Sigmoid colon (tissue), 7 donors: ENCODE results near the gene CDPF1. TPM values are rescaled to one million over a fixed set of nuclear protein-coding genes. Genes with fewer than 3 reads are reported as not detected.

Experiments
- DNase-seq: peaks from one replicate; pipeline ENCODE4 v3.0.0-alpha.2; 2019
- H3K27ac ChIP-seq, 4 donors: fragments of 200-600 bp; sonication (generic); one replicate each; pipeline ENCODE4 v1.5.1; 2016 to 2019; ENCODE audit warnings: mild to moderate bottlenecking in 1 of 4
- H3K27me3 ChIP-seq, 3 donors: fragments of 200-600 bp; sonication (generic); one replicate each; pipeline ENCODE4 v1.5.1; 2019; ENCODE audit warnings: mild to moderate bottlenecking in 1 of 3
- H3K36me3 ChIP-seq, 4 donors: fragments of 200-600 bp; sonication (generic); one replicate each; pipeline ENCODE4 v1.5.1; 2016 to 2019
- H3K4me1 ChIP-seq, 4 donors: fragments of 200-600 bp; sonication (generic); one replicate each; pipeline ENCODE4 v1.5.1; 2017 to 2019
- H3K4me3 ChIP-seq, 4 donors: fragments of 200-600 bp; sonication (generic); one replicate each; pipeline ENCODE4 v1.5.1; 2017 to 2019; ENCODE audit warnings: mild to moderate bottlenecking in 2 of 4, moderate library complexity in 1 of 4
- H3K9me3 ChIP-seq, 4 donors: fragments of 200-600 bp in 3 of 4; sonication (generic) in 3 of 4; one replicate each; pipeline versions ENCODE4 v1.5.1 to v1.6.1; 2013 to 2019
- EP300 ChIP-seq, 4 donors: sonication (generic); formaldehyde crosslinking; IDR thresholded peaks; one replicate each; pipeline ENCODE4 v1.6.1; 2017; ENCODE audit warnings: antibody characterized with exemption in 4 of 4
- POLR2A ChIP-seq, 2 donors: fragments of 450-650 bp; IDR thresholded peaks; one replicate each; pipeline ENCODE4 v1.6.1; 2016; ENCODE audit warnings: antibody characterized with exemption in 2 of 2, mild to moderate bottlenecking in 2 of 2, moderate library complexity in 2 of 2
- POLR2AphosphoS5 ChIP-seq, 4 donors: sonication (generic); formaldehyde crosslinking; IDR thresholded peaks; one replicate each; pipeline ENCODE4 v1.6.1; 2017; ENCODE audit warnings: antibody characterized with exemption in 4 of 4
- WGBS, 2 donors: extraction: QIAGEN DNeasy Blood & Tissue Kit; methylation state at CpG; one replicate each; pipeline ENCODE4 v1.1.7; 2013; 5-methylcytosine and 5-hydroxymethylcytosine counted together
- intact Hi-C: fragments of 100-400 bp; cut with DNase I; formaldehyde crosslinking; loops from one replicate; pipeline ENCODE4 v1.15.1; 2023
- polyA plus RNA-seq, 3 donors: library from polyadenylated mRNA; stranded (reverse); fragments of 200-250 nt; gene quantifications; one replicate each; pipeline ENCODE4 v1.2.3, GENCODE V29; 2013
- total RNA-seq, 4 donors: library from RNA; depleted of rRNA; stranded (reverse); fragments of >200 nt; gene quantifications; one replicate each; pipeline ENCODE4 v1.1.0, GENCODE V29; 2016
- TF ChIP-seq, protein P1 (sequence below), 4 experiments: fragments of 450-650 bp in 3 of 4; fragments of 200-600 bp in 1 of 4; IDR thresholded peaks; one replicate each; pipeline ENCODE4 v1.5.1; 2016 to 2019; ENCODE audit warnings: antibody characterized with exemption in 4 of 4, mild to moderate bottlenecking in 3 of 4, moderate library complexity in 2 of 4
- donor health status: healthy with polysubstance abuse.
- donor health status: Bipolar disorder and iron deficiency.
- donor health status: healthy.

The CDPF1 gene
- total and polyA plus RNA-seq, 7 donors = 7.9 to 18.9 (median 15.8) TPM

DNA sequence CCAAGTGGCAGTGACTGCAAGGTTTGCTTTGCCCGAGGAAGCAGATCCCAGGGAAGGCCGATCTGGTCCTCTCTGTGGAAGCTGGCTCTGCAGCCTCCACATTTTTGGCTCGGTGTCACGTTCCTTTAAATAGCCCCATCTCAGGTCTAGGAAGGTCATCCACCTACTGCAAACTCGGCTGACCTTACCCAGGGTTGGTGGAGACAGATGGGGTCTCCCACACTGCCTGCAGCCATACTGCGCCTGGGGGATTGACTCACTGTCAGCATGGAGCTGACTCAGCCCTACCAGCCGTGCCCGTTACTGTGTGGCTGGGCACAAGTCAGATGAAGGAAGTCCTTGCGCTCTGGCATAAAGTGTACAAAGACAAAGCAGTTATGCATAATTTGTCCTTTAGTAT is 16.9 kb downstream of the CDPF1 start:
- DNase-seq = peak; percentile 76
- Histone ChIP-seq H3K27ac (peak overlapping the region; percentile 54 to 66 (median 61)), H3K4me1 (peaks cover 0 to 28% (median 18%) of the 10 kb centered on the region in 4 donors), H3K9me3 (no peaks in the 10 kb centered on the region), H3K4me3 (no peak overlapping the region), H3K27me3 (no peaks in the 10 kb centered on the region), H3K36me3 (peaks cover 0 to 21% (median 0%) of the 10 kb centered on the region in 4 donors)
- peak in 1 of 4 donors; percentile 28 for TF ChIP-seq POLR2AphosphoS5 (IDR thresholded peaks at IDR 0.05)
- TF ChIP-seq POLR2A (IDR thresholded peaks at IDR 0.05) = no peak
- no peak for TF ChIP-seq EP300 (IDR thresholded peaks at IDR 0.05)
- TF ChIP-seq, protein P1, sequence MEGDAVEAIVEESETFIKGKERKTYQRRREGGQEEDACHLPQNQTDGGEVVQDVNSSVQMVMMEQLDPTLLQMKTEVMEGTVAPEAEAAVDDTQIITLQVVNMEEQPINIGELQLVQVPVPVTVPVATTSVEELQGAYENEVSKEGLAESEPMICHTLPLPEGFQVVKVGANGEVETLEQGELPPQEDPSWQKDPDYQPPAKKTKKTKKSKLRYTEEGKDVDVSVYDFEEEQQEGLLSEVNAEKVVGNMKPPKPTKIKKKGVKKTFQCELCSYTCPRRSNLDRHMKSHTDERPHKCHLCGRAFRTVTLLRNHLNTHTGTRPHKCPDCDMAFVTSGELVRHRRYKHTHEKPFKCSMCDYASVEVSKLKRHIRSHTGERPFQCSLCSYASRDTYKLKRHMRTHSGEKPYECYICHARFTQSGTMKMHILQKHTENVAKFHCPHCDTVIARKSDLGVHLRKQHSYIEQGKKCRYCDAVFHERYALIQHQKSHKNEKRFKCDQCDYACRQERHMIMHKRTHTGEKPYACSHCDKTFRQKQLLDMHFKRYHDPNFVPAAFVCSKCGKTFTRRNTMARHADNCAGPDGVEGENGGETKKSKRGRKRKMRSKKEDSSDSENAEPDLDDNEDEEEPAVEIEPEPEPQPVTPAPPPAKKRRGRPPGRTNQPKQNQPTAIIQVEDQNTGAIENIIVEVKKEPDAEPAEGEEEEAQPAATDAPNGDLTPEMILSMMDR (IDR thresholded peaks at IDR 0.05) = no peak
- WGBS, 2 donors = 66 to 84% methylated on average over 9 of the region's 9 CpGs
- intact Hi-C loops = no loop called here

DNA sequence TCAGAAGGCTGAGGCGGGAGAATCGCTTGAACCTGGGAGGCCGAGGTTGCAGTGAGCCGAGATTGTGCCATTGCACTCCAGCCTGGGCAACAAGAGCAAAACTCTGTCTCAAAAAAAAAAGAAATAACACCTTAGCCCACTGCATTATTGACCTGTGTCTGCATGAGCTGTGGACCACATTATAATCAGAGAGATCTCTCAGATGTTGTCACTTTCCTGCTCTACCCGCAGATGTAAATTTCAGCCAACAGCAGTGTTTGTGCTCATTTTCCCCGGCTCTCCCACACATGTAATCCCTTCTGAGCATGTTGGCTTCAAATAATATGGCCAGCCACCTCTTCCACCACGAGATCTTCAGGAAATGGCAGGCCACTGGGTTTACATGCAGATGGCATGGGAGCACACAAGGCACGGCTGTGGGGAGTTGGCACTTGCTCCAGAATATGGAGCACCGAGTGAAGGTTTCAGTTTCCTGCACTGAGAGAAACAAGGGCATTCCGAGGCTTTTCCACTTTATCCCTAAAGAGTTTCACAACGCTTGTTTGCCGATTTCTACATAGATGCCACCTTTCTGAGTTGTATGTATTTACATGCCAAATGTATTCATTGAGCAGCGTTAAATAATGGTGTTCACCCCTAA is 19.7 kb downstream of the CDPF1 start:
- WGBS, 2 donors = 79 to 91% methylated on average over 13 of the region's 13 CpGs
- H3K4me3 ChIP-seq = no peak overlapping the region
- intact Hi-C loops = no loop called here
- H3K27ac ChIP-seq = no peak overlapping the region
- no peaks in the 10 kb centered on the region for H3K9me3 ChIP-seq
- DNase-seq = peak; percentile 19
- H3K4me1 ChIP-seq = peaks cover 0 to 14% (median 9%) of the 10 kb centered on the region in 4 donors
- TF ChIP-seq EP300 (IDR thresholded peaks at IDR 0.05) (no peak), POLR2A (IDR thresholded peaks at IDR 0.05) (no peak), POLR2AphosphoS5 (IDR thresholded peaks at IDR 0.05) (no peak)
- TF ChIP-seq, protein P1 (IDR thresholded peaks at IDR 0.05) = no peak
- no peaks in the 10 kb centered on the region for H3K27me3 ChIP-seq
- H3K36me3 ChIP-seq = peaks cover 0 to 18% (median 0%) of the 10 kb centered on the region in 4 donors

DNA sequence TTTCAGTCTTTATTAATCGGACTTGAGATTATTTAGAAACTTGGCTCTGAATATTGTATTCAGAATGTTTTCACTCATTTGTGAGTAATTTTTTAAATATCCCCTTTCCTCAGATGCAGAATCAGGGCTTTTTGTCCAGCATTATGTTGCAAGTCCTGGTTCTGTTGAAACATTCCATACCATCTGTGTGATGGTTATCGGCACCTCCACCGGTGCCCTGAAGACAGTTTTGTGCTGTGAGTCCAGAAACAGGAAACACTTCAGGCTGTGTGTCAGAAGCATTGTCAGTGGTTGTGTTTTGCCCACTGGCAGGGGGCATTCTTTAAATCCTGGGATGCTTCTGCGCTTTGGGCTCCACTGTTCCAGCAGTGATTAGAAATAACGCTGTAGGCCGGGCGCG is 20.4 kb downstream of the CDPF1 start:
- H3K4me3 ChIP-seq = no peak overlapping the region
- H3K4me1 ChIP-seq = peaks cover 0 to 14% (median 9%) of the 10 kb centered on the region in 4 donors
- peaks cover 0 to 14% (median 0%) of the 10 kb centered on the region in 4 donors for H3K36me3 ChIP-seq
- no peaks in the 10 kb centered on the region for H3K9me3 ChIP-seq
- no peak for DNase-seq
- 92 to 96% methylated on average over 8 of the region's 8 CpGs for WGBS, 2 donors
- TF ChIP-seq POLR2A (IDR thresholded peaks at IDR 0.05) (no peak), EP300 (IDR thresholded peaks at IDR 0.05) (no peak), POLR2AphosphoS5 (IDR thresholded peaks at IDR 0.05) (no peak)
- TF ChIP-seq, protein P1 (IDR thresholded peaks at IDR 0.05) = no peak
- H3K27ac ChIP-seq = no peak overlapping the region
- intact Hi-C loops = no loop called here
- H3K27me3 ChIP-seq = no peaks in the 10 kb centered on the region

DNA sequence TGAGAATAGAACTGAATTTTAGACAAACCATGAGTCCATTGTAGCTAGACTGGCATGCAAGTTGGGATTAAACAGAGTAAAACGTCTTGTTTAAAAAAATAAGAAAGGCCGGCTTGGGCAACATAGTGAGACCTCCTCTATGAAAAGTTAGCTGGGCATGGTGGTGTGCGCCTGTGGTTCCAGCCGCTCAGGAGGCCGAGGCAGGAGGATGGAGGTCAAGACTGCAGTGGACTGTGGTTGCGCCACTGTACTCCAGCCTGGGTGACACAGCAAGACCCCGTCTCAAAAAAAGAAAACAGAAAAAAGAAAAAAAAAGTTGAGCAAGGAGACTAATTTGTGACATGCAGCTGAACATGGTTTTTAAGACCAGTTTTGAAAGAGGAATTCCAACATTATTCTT is 23.5 kb downstream of the CDPF1 start:
- peaks cover 0 to 24% (median 3%) of the 10 kb centered on the region in 4 donors for H3K36me3 ChIP-seq
- DNase-seq = no peak
- H3K9me3 ChIP-seq = no peaks in the 10 kb centered on the region
- no peaks in the 10 kb centered on the region for H3K27me3 ChIP-seq
- H3K27ac ChIP-seq = no peak overlapping the region
- H3K4me3 ChIP-seq = no peak overlapping the region
- no peaks in the 10 kb centered on the region for H3K4me1 ChIP-seq
- TF ChIP-seq, protein P1 (IDR thresholded peaks at IDR 0.05) = no peak
- TF ChIP-seq EP300 (IDR thresholded peaks at IDR 0.05) = no peak
- TF ChIP-seq POLR2AphosphoS5 (IDR thresholded peaks at IDR 0.05) = no peak
- TF ChIP-seq POLR2A (IDR thresholded peaks at IDR 0.05) = no peak
- intact Hi-C loops = no loop called here
- WGBS, 2 donors = 95 to 96% methylated on average over 7 of the region's 7 CpGs
